ENCODE measurements around the gene ADGRB3.

ADGRB3 gene

DNA sequence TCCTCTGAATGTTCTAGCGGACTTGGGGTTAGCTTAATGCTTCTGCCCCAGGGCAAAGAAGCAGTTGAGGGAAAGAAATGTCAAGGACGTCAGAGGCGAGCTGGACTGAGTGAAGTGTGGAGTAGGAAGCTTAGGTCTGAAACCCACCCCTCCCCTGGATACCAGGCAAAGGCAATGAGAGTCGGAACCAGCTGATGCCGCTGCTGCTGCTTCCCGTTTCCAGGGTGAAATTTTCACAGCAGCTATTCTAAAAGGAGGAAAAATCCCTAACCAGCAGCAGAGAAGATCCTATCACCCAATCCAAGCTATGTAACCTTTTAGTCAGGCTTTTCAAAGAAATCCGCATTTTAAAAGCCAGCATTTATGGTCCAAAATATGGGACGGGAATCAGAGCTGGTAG lies 597.4 kb downstream of the ADGRB3 start:
- no peaks in the 10 kb centered on the region for H3K9me3 Mint-ChIP-seq
- no peaks in the 10 kb centered on the region for H3K36me3 Mint-ChIP-seq (ENCODE audit: low read depth)
- no peak for DNase-seq
- H3K4me3 Mint-ChIP-seq, result no peak overlapping the region
- H3K4me1 Mint-ChIP-seq, result no peaks in the 10 kb centered on the region
- H3K27me3 Mint-ChIP-seq (ENCODE audit: low read depth, poor library complexity), result peaks cover 24% of the 10 kb centered on the region
- no peak overlapping the region for H3K27ac Mint-ChIP-seq
- TF ChIP-seq, protein P1, sequence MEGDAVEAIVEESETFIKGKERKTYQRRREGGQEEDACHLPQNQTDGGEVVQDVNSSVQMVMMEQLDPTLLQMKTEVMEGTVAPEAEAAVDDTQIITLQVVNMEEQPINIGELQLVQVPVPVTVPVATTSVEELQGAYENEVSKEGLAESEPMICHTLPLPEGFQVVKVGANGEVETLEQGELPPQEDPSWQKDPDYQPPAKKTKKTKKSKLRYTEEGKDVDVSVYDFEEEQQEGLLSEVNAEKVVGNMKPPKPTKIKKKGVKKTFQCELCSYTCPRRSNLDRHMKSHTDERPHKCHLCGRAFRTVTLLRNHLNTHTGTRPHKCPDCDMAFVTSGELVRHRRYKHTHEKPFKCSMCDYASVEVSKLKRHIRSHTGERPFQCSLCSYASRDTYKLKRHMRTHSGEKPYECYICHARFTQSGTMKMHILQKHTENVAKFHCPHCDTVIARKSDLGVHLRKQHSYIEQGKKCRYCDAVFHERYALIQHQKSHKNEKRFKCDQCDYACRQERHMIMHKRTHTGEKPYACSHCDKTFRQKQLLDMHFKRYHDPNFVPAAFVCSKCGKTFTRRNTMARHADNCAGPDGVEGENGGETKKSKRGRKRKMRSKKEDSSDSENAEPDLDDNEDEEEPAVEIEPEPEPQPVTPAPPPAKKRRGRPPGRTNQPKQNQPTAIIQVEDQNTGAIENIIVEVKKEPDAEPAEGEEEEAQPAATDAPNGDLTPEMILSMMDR (IDR thresholded peaks at IDR 0.05), result no peak

DNA sequence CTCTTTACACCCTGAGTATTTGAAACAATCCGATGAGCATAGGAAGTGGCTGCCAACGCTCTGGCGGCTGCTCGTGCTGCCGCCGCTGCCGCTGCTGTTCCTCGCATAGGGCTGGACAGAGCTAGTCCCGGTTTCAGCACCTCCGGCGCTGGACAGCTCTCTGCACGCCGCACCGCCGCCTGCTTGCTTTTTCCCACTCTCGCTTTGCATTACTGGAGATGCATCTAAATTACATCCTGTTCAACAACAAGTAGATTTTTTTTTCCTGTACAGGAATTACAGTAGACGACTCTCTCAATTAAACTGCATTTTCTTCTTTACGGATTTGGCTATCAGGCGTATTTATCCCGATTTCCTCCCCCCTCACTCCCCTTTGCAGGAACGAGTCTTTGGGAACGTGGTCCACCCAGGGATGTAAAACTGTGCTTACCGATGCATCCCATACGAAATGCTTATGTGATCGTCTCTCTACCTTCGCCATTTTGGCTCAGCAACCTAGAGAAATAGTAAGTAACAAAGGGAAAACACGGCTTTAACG lies 597.9 kb downstream of the ADGRB3 start:
- H3K4me3 Mint-ChIP-seq, result no peak overlapping the region
- TF ChIP-seq, protein P1 (IDR thresholded peaks at IDR 0.05), result no peak
- no peak overlapping the region for H3K27ac Mint-ChIP-seq
- H3K36me3 Mint-ChIP-seq (ENCODE audit: low read depth), result no peaks in the 10 kb centered on the region
- DNase-seq, result peak; percentile 94
- no peaks in the 10 kb centered on the region for H3K9me3 Mint-ChIP-seq
- no peaks in the 10 kb centered on the region for H3K4me1 Mint-ChIP-seq
- H3K27me3 Mint-ChIP-seq (ENCODE audit: low read depth, poor library complexity), result peaks cover 24% of the 10 kb centered on the region

DNA sequence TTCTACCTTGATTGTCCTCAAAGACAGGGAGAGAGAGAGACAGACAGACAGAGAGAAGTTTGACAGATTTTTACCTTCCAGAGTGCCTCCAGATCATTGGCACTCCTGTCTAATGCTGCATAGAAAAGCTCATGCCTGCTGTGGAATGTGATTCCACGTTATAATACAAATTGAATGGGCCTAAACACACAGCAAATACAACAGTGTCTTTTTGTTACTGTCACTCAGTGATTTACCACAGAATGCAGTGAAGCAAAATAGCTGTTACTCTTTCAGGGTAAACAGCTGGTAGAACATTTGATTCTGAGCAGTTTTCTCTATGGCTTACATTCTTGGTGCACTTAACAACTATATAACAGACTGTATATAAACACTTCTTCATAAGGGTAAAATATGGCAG lies 603.0 kb downstream of the ADGRB3 start:
- DNase-seq, result no peak
- Mint-ChIP-seq H3K4me3 (no peak overlapping the region), H3K36me3 (ENCODE audit: low read depth) (no peaks in the 10 kb centered on the region), H3K4me1 (no peaks in the 10 kb centered on the region), H3K9me3 (no peaks in the 10 kb centered on the region), H3K27me3 (ENCODE audit: low read depth, poor library complexity) (peaks cover 3% of the 10 kb centered on the region), H3K27ac (no peak overlapping the region)
- TF ChIP-seq, protein P1 (IDR thresholded peaks at IDR 0.05), result no peak

DNA sequence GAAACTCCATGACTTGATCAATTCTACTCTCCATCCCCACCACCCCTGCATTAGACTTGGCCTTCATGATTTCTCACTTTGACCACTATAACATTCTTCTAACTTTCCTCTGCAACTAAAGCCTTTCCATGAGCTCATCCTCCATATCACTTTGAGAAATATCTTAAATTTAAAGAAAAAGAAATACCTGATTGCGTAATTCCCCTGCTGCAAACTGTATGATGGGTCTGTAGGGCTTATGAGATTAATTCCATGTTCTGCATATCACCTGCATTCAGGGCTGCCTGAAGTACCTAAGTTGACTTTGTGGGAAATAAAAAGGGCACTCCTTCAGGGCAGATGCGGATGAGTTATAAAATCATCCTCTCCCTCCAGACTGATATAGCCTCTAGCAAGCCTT lies 611.9 kb downstream of the ADGRB3 start:
- no peaks in the 10 kb centered on the region for H3K27me3 Mint-ChIP-seq (ENCODE audit: low read depth, poor library complexity)
- TF ChIP-seq, protein P1 (IDR thresholded peaks at IDR 0.05), result no peak
- H3K4me1 Mint-ChIP-seq, result no peaks in the 10 kb centered on the region
- H3K4me3 Mint-ChIP-seq, result no peak overlapping the region
- no peaks in the 10 kb centered on the region for H3K9me3 Mint-ChIP-seq
- no peak for DNase-seq
- no peaks in the 10 kb centered on the region for H3K36me3 Mint-ChIP-seq (ENCODE audit: low read depth)
- H3K27ac Mint-ChIP-seq, result no peak overlapping the region

DNA sequence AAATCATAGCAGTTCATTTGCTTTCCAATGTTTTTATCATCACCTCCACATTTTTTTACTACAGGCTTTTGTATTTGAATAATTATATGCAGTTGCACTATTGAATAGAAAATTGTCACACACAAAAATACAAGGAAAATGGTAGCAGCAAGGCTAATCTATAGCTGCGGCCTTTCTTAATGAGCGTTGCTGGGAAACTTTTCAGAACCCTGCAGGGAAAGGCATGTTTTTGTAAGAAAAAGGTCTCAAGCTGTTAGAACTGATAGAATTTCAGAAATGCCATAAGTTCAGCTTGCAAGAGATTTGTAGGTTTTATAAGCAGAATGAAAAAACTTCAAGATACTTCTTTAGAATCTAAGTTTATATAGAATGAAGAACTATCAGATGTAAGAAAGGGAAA lies 625.9 kb downstream of the ADGRB3 start:
- TF ChIP-seq, protein P1 (IDR thresholded peaks at IDR 0.05), result no peak
- Mint-ChIP-seq H3K4me3 (no peak overlapping the region), H3K4me1 (no peaks in the 10 kb centered on the region), H3K27ac (no peak overlapping the region), H3K36me3 (ENCODE audit: low read depth) (no peaks in the 10 kb centered on the region), H3K9me3 (no peaks in the 10 kb centered on the region), H3K27me3 (ENCODE audit: low read depth, poor library complexity) (no peaks in the 10 kb centered on the region)
- DNase-seq, result no peak

DNA sequence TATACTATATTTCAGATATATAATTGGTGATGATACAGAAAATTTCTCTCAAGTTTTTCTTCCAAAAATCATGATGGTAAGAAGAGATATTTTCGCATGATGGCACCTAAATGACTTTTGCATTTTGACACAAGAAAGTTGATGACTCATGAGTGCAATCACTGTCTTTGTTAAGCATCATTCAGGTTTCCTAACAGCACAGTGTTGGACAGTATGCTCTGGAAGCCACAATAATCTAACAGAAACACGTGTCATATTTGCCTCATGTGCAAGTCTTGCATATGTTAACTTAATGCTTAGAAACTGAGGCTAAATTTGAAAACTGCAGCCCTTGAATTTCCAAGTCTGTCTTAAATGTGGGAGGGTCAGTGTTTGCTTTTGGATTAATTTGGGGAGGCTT lies 628.2 kb downstream of the ADGRB3 start:
- no peak overlapping the region for H3K27ac Mint-ChIP-seq
- no peaks in the 10 kb centered on the region for H3K9me3 Mint-ChIP-seq

More for the DNA sequence above, 628.2 kb downstream of the ADGRB3 start:
- Mint-ChIP-seq H3K36me3 (ENCODE audit: low read depth) (no peaks in the 10 kb centered on the region), H3K27me3 (ENCODE audit: low read depth, poor library complexity) (no peaks in the 10 kb centered on the region), H3K4me1 (no peaks in the 10 kb centered on the region), H3K4me3 (no peak overlapping the region)
- no peak for DNase-seq
- TF ChIP-seq, protein P1 (IDR thresholded peaks at IDR 0.05), result no peak
